ENCODE results near the gene CCL5. TPM values are rescaled to one million over a fixed set of nuclear protein-coding genes. Genes with fewer than 3 reads are reported as not detected.

Gene CCL5
- total RNA-seq (2014; rRNA removed; shearing (Covaris generic)) (not detected in 2 replicates), polyA plus RNA-seq (2016; fragmentation: Nextera tagmentation; extraction: Ambion mirVana) (not detected in 2 replicates)

DNA sequence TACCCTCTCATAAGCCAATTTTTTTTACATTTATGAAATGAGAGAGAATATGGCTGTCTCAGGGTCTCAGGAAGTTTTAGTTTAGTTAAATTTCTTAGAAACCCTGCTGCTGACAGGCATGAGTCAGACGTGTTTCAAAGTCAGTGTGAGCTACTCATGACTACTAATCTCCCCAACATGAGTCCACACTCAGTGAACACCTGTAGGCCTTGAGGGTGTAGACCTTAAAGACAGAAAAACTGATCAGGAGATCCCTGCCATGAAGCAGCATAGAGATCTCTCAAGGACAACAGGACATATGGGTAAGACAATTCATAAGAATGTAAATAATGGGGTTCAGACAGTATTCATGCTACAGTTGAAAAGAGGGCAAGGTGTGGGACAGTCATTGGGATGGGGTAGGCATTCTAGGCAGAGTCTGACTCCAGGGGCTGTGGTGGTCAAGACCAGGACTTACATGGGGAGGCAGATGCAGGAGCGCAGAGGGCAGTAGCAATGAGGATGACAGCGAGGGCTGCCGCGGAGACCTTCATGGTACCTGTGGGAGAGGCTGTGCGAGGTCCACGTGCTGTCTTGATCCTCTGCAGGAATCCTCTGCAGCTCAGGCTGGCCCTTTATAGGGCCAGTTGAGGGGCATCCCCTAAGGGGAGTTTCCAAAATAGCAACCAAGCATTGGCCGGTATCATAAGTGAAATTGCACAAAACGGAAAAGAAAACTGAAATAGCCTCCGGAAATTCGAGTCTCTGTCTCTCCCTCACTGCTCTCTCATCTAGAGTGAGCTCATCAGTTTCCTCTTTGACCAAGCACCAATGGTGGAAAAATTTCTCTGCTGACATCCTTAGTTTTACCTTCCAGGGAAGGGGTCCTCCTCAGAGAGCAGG, at the start of gene CCL5:
Gene CCL5, minus strand, starts transcription at position 588 of the 882 bp plus-strand sequence.
- Histone ChIP-seq H3K9me3 (ENCODE audit: low read depth) (no peaks in the 10 kb centered on the region), H3K9me2 (ENCODE audit: insufficient read depth) (no peaks in the 10 kb centered on the region), H3K27me3 (replicated peaks; ENCODE audit: insufficient read depth) (no peaks in the 10 kb centered on the region), H3K79me2 (ENCODE audit: insufficient read depth) (no peaks in the 10 kb centered on the region), H3K27ac (no peak within 1 kb of the TSS), H3F3A (ENCODE audit: insufficient read depth) (no peaks in the 10 kb centered on the region), H3K9ac (no peak within 1 kb of the TSS), H2AFZ (no peak within 1 kb of the TSS), H3K4me3 (no peak within 1 kb of the TSS), H3K36me3 (ENCODE audit: low read depth) (no peaks in the 10 kb centered on the region), H3K4me2 (ENCODE audit: unreplicated experiment) (no peak within 1 kb of the TSS), H3K4me1 (ENCODE audit: insufficient read depth) (no peaks in the 10 kb centered on the region), H4K20me1 (ENCODE audit: insufficient read depth) (no peaks in the 10 kb centered on the region)
- TF ChIP-seq EZH2 (IDR thresholded peaks at IDR 0.05; ENCODE audit: insufficient read depth, poor library complexity, severe bottlenecking) (no peak), EZH2phosphoT487 (IDR thresholded peaks at IDR 0.05; ENCODE audit: insufficient read depth, low read depth) (no peak)
- in situ Hi-C loops (cut with MboI), result no loop called here
- WGBS, 2 experiments (ENCODE audit: low coverage in 1 of 2, low lambda C conversion rate in 2 of 2, missing lambda C conversion rate in 2 of 2), result 62 to 63% methylated on average over 11 of the region's 11 CpGs
- no peak for DNase-seq

DNA sequence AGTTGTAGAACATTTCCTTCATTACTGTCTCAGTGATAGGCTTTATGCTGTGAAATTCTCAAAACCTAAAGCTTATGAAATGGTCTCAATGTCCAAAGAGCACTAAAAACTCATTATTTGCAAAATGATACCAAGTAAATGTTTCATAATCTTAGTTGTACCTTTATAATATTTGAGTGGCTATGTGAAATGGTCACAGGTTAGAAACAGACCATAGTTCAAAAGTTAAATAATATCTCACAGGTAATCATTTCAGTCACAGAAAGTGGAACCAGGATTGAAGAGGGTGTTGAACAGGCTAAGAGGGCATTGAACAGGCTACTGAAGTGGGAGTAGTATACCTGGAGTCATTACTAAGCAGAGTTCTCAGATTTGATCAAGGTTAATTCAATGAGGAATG, 47.6 kb upstream of the CCL5 start:
- Histone ChIP-seq H3K4me2 (ENCODE audit: unreplicated experiment) (no peak overlapping the region), H3K27ac (no peak overlapping the region), H2AFZ (no peak overlapping the region), H4K20me1 (ENCODE audit: insufficient read depth) (no peaks in the 10 kb centered on the region), H3K9me3 (ENCODE audit: low read depth) (no peaks in the 10 kb centered on the region), H3K4me3 (no peak overlapping the region), H3K36me3 (ENCODE audit: low read depth) (no peaks in the 10 kb centered on the region), H3F3A (ENCODE audit: insufficient read depth) (no peaks in the 10 kb centered on the region), H3K27me3 (replicated peaks; ENCODE audit: insufficient read depth) (no peaks in the 10 kb centered on the region), H3K79me2 (ENCODE audit: insufficient read depth) (no peaks in the 10 kb centered on the region), H3K9me2 (ENCODE audit: insufficient read depth) (no peaks in the 10 kb centered on the region), H3K9ac (no peak overlapping the region), H3K4me1 (ENCODE audit: insufficient read depth) (no peaks in the 10 kb centered on the region)
- no peak for DNase-seq
- TF ChIP-seq EZH2phosphoT487 (IDR thresholded peaks at IDR 0.05; ENCODE audit: insufficient read depth, low read depth), result no peak
- TF ChIP-seq EZH2 (IDR thresholded peaks at IDR 0.05; ENCODE audit: insufficient read depth, poor library complexity, severe bottlenecking), result no peak
- in situ Hi-C loops (cut with MboI), result no loop called here

DNA sequence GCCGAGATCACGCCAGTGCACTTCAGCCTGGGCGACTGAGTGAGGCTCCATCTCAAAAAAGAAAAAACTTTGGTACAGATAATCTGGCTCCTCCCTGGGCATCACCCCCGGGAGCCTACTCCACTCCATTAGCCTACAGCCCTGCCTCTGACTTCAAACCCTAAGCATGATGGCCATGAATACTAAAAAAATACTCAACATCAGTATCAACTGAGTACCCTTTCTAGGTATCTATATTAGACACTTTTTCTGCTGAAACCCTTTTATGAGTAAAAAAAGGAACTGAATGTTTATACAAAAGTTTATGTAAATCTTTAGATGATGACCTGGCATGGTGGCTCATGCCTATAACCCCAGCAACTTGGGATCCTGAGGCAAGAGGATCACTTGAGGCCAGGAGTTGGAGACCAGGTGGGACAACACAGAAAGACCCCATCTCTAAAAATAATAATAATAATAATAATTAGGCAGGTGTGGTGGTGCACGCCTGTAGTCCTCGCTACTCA, 43.5 kb upstream of the CCL5 start:
- no peak for DNase-seq
- Histone ChIP-seq H3K79me2 (ENCODE audit: insufficient read depth) (no peaks in the 10 kb centered on the region), H3K27me3 (replicated peaks; ENCODE audit: insufficient read depth) (no peaks in the 10 kb centered on the region), H3K27ac (no peak overlapping the region), H3K4me2 (ENCODE audit: unreplicated experiment) (no peak overlapping the region), H3K9ac (no peak overlapping the region), H3K4me3 (no peak overlapping the region), H3K9me3 (ENCODE audit: low read depth) (no peaks in the 10 kb centered on the region), H2AFZ (no peak overlapping the region), H3K4me1 (ENCODE audit: insufficient read depth) (no peaks in the 10 kb centered on the region), H3F3A (ENCODE audit: insufficient read depth) (no peaks in the 10 kb centered on the region), H3K36me3 (ENCODE audit: low read depth) (no peaks in the 10 kb centered on the region), H4K20me1 (ENCODE audit: insufficient read depth) (no peaks in the 10 kb centered on the region), H3K9me2 (ENCODE audit: insufficient read depth) (no peaks in the 10 kb centered on the region)
- TF ChIP-seq EZH2phosphoT487 (IDR thresholded peaks at IDR 0.05; ENCODE audit: insufficient read depth, low read depth) (no peak), EZH2 (IDR thresholded peaks at IDR 0.05; ENCODE audit: insufficient read depth, poor library complexity, severe bottlenecking) (no peak)
- in situ Hi-C loops (cut with MboI), result no loop called here
- 51 to 59% methylated on average over 6 of the region's 6 CpGs for WGBS, 2 experiments (ENCODE audit: low coverage in 1 of 2, low lambda C conversion rate in 2 of 2, missing lambda C conversion rate in 2 of 2)

DNA sequence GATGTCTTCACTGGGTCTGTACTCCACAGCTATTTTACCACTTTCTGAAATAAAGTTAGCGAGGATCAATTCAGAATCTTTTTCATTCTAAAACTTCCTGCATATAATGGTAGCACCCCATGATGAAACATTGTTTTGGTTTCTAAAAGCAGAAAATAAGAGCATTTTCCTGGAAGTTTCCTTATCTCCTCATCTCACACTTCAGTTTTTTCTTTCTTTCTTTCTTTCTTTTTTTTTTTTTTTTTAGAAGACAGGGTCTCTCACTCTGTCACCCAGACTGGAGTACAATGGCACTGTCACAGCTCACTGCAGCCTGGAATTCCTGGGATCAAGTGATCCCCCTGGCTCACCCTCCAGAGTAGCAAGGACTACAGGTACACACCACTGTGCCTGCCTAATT, 40.1 kb upstream of the CCL5 start:
- H3K27ac ChIP-seq, result no peak overlapping the region
- no peaks in the 10 kb centered on the region for H3K27me3 ChIP-seq (replicated peaks; ENCODE audit: insufficient read depth)
- no peaks in the 10 kb centered on the region for H3K9me3 ChIP-seq (ENCODE audit: low read depth)
- H3K4me2 ChIP-seq (ENCODE audit: unreplicated experiment), result no peak overlapping the region
- DNase-seq, result no peak
- 76 to 79% methylated on average over 1 of the region's 1 CpG for WGBS, 2 experiments (ENCODE audit: low coverage in 1 of 2, low lambda C conversion rate in 2 of 2, missing lambda C conversion rate in 2 of 2)
- no peaks in the 10 kb centered on the region for H3F3A ChIP-seq (ENCODE audit: insufficient read depth)
- H3K9me2 ChIP-seq (ENCODE audit: insufficient read depth), result no peaks in the 10 kb centered on the region
- no peak overlapping the region for H3K9ac ChIP-seq
- TF ChIP-seq EZH2phosphoT487 (IDR thresholded peaks at IDR 0.05; ENCODE audit: insufficient read depth, low read depth) (no peak), EZH2 (IDR thresholded peaks at IDR 0.05; ENCODE audit: insufficient read depth, poor library complexity, severe bottlenecking) (no peak)
- H3K79me2 ChIP-seq (ENCODE audit: insufficient read depth), result no peaks in the 10 kb centered on the region
- in situ Hi-C loops (cut with MboI), result no loop called here
- no peak overlapping the region for H3K4me3 ChIP-seq
- no peak overlapping the region for H2AFZ ChIP-seq
- no peaks in the 10 kb centered on the region for H4K20me1 ChIP-seq (ENCODE audit: insufficient read depth)
- H3K4me1 ChIP-seq (ENCODE audit: insufficient read depth), result no peaks in the 10 kb centered on the region
- H3K36me3 ChIP-seq (ENCODE audit: low read depth), result no peaks in the 10 kb centered on the region

Data from GM23248 (cell line).